CD4-positive, alpha-beta T cell treated with Interleukin-4 for 1 hour (primary cell): ENCODE measurements around the gene ASB2.

Experiments
- DNase-seq, 2 donors: peaks; one replicate each; pipeline ENCODE4 v3.0.0-alpha.2; 2020 to 2022

The ASB2 gene

GRCh38 chr14:93926245-93926872 is 50.0 kb downstream of the ASB2 start:
- DNase-seq: no peak

- no peak for DNase-seq
Measured at GRCh38 chr14:93925374-93925895, 50.9 kb downstream of the ASB2 start.

- no peak for DNase-seq
Measured at GRCh38 chr14:93924592-93925355, 51.6 kb downstream of the ASB2 start.

- no peak for DNase-seq
Measured at GRCh38 chr14:93923626-93924025, 52.7 kb downstream of the ASB2 start.

- DNase-seq: no peak
Measured at GRCh38 chr14:93921001-93921806, 55.2 kb downstream of the ASB2 start.

GRCh38 chr14:93917141-93917540 is 59.2 kb downstream of the ASB2 start:
- no peak for DNase-seq

GRCh38 chr14:93916498-93916897 is 59.9 kb downstream of the ASB2 start:
- DNase-seq: no peak

GRCh38 chr14:93915800-93916199 is 60.6 kb downstream of the ASB2 start:
- DNase-seq: no peak

- no peak for DNase-seq
Measured at GRCh38 chr14:93915070-93915705, 61.2 kb downstream of the ASB2 start.

- DNase-seq: no peak
Measured at GRCh38 chr14:93914278-93914677, 62.1 kb downstream of the ASB2 start.

- no peak for DNase-seq
Measured at GRCh38 chr14:93912782-93913181, 63.6 kb downstream of the ASB2 start.

- DNase-seq: no peak
Measured at GRCh38 chr14:93911975-93912615, 64.3 kb downstream of the ASB2 start.

GRCh38 chr14:93909429-93910128 is 66.8 kb downstream of the ASB2 start:
- no peak for DNase-seq

- DNase-seq: peak; percentile 29 to 50
Measured at GRCh38 chr14:93906341-93907329, 69.7 kb downstream of the ASB2 start.

- no peak for DNase-seq
Measured at GRCh38 chr14:93905623-93906022, 70.7 kb downstream of the ASB2 start.

GRCh38 chr14:93903342-93904184 is 72.8 kb downstream of the ASB2 start:
- DNase-seq: no peak

GRCh38 chr14:93902619-93903307 is 73.6 kb downstream of the ASB2 start:
- DNase-seq: no peak

- no peak for DNase-seq
Measured at GRCh38 chr14:93901813-93902212, 74.6 kb downstream of the ASB2 start.

GRCh38 chr14:93898731-93899130 is 77.6 kb downstream of the ASB2 start:
- no peak for DNase-seq
